ENCODE data around the gene MDH1. TPM values are rescaled to one million over a fixed set of nuclear protein-coding genes. Genes with fewer than 3 reads are reported as not detected.

The MDH1 gene
- 146 and 166 TPM in 2 replicates for total RNA-seq

GRCh38 chr2:63588385-63589147 lies at the start of gene MDH1, which contains the start of gene WDPCP:
Gene MDH1 (plus strand): TSS chr2:63588963. CDS start chr2:63589044, 81 bp downstream.
Gene WDPCP (minus strand): TSS chr2:63588477. CDS start chr2:63588271, 206 bp downstream.

Other genes with a start within 250 kb of the MDH1 start
- gene WDPCP, start 486 bp upstream of the MDH1 start, total RNA-seq: 4.2 and 7.3 TPM in 2 replicates

Measured in epithelial cell of umbilical artery (primary cell).